IPS-18a (cell line): ENCODE data around the gene ELP6.
"Not testable (repeated sequence)": the region's sequence is repeated elsewhere in the genome, so short reads cannot be mapped to it uniquely, and the experiment has no call there.

ENCODE experiments used
- H3K27ac ChIP-seq: one replicate; pipeline ENCODE4 v1.5.1; 2013; ENCODE audit warnings: low read length
- H3K27me3 ChIP-seq: one replicate; pipeline ENCODE4 v1.6.1; 2013; ENCODE audit warnings: mild to moderate bottlenecking, low read length; ENCODE audit not compliant: control insufficient read depth, insufficient read depth
- H3K36me3 ChIP-seq: one replicate; pipeline ENCODE4 v1.6.1; 2013; ENCODE audit warnings: low read depth, low read length; ENCODE audit not compliant: control insufficient read depth
- H3K4me1 ChIP-seq: one replicate; pipeline ENCODE4 v1.6.1; 2013; ENCODE audit warnings: low read depth, low read length; ENCODE audit not compliant: control insufficient read depth
- H3K4me3 ChIP-seq: one replicate; pipeline ENCODE4 v1.5.1; 2013; ENCODE audit warnings: low read length
- H3K9ac ChIP-seq: one replicate; pipeline ENCODE4 v1.6.1; 2013; ENCODE audit warnings: mild to moderate bottlenecking, low read length, moderate library complexity
- H3K9me3 ChIP-seq: one replicate; pipeline ENCODE4 v1.6.1; 2013; ENCODE audit warnings: low read depth, low read length; ENCODE audit not compliant: control insufficient read depth

Gene ELP6

DNA sequence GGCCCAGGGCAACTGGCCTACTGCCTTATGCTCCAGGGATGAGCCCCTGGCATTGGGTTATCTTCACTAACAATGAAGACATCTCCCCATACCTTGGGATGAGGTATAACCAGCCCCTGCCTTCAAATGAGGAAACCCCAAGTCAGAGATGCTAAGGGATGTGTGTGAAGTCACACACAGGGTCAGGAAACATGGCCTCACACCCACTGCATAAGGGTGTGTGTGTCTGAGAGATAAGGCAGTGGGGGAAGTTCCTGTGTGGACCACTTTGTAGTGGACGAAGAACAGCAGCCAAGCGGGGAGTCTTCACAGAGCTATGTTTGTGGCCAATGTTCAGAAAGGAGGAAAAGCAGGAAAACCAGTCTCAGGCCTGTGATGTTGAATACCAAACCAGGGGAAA lies 10.5 kb downstream of the ELP6 start:
- H3K9me3 ChIP-seq = no peaks in the 10 kb centered on the region
- peaks cover 51% of the 10 kb centered on the region for H3K36me3 ChIP-seq
- no peak overlapping the region for H3K9ac ChIP-seq
- no peaks in the 10 kb centered on the region for H3K27me3 ChIP-seq
- no peak overlapping the region for H3K27ac ChIP-seq
- H3K4me1 ChIP-seq = no peaks in the 10 kb centered on the region
- H3K4me3 ChIP-seq = no peak overlapping the region

DNA sequence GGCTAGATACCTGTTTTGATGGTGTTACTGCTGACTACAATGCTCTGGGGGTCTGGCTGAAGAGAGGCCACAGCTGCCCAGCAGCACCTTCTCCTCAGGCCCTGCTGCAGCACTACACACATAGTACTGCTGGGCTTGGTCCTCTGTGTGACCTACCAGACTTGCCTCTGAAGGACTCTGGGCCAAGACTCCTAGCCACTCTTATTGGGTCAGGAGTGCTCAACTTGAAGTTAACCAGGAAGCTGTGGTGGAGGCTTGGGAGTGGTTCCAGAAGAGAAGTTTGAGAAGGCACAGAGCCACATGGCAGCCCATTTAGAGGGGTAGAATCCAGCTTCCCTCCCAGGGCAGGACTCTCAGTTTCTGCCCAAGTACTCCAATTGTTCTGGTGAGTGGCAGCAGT lies 16.6 kb downstream of the ELP6 start:
- Histone ChIP-seq H3K4me1 (no peaks in the 10 kb centered on the region), H3K27ac (no peak overlapping the region), H3K4me3 (no peak overlapping the region), H3K9ac (no peak overlapping the region), H3K9me3 (no peaks in the 10 kb centered on the region), H3K27me3 (no peaks in the 10 kb centered on the region), H3K36me3 (peaks cover 56% of the 10 kb centered on the region)

DNA sequence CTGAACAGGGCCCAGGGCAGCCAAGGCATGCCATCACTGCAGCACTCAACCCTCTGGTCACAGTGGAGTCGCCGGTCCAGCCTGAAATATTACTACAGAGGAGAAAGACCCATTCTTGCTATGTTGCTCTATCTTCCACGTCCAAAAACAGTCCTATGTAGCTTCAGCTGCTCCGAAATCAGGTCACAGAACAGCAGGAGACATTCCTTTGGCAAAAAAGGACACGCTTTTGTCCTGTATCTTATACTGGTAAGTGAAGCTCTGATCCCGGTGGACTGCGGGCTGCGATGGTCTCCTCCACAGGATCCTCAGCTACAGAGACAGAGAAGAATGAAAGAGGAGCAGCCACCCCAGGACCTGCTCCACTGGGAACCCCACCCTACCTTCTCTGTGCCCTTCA lies 17.6 kb downstream of the ELP6 start:
- Histone ChIP-seq H3K36me3 (peaks cover 46% of the 10 kb centered on the region), H3K27ac (no peak overlapping the region), H3K9ac (no peak overlapping the region), H3K9me3 (no peaks in the 10 kb centered on the region), H3K27me3 (no peaks in the 10 kb centered on the region), H3K4me1 (no peaks in the 10 kb centered on the region), H3K4me3 (no peak overlapping the region)

DNA sequence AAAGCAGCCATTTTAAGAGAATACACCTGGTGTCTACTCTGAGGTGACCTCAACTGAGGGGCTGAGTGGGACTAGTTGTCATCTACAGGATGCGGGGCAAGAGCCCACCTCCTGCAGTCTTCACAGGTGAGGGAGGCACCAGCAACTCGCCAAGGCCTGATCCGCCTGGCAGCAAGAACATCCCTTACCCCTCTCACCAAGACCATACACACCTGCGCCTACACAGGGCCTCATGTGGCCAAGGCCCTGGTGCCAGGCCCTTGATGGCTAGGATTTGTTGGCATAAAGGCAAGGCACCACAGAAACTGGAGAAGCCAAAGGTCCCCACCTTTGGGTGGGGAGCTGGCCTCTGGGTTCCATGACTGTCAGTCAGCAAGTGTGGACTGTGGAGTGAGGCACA lies 18.4 kb downstream of the ELP6 start:
- no peak overlapping the region for H3K4me3 ChIP-seq
- no peak overlapping the region for H3K9ac ChIP-seq
- no peaks in the 10 kb centered on the region for H3K4me1 ChIP-seq
- no peaks in the 10 kb centered on the region for H3K9me3 ChIP-seq
- H3K36me3 ChIP-seq = peaks cover 39% of the 10 kb centered on the region
- no peaks in the 10 kb centered on the region for H3K27me3 ChIP-seq
- H3K27ac ChIP-seq = no peak overlapping the region

DNA sequence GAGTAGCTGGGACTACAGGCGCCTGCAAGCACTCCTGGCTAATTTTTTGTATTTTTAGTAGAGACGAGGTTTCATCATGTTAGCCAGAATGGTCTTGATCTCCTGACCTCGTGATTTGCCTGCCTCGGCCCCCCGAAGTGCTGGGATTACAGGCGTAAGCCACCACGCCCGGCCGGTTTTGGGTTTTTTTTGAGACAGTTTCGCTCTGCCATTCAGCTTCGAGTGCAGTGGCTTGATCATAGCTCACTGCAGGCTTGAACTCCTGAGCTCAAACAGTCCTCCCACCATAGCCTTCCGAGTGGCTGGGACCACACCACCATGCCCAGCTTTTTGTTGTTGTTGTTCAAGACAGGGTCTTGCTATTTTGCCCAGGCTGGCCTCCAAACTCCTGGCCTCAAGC lies 21.7 kb downstream of the ELP6 start:
- H3K9ac ChIP-seq = no peak overlapping the region
- no peak overlapping the region for H3K27ac ChIP-seq
- peaks cover 14% of the 10 kb centered on the region for H3K36me3 ChIP-seq
- H3K27me3 ChIP-seq = no peaks in the 10 kb centered on the region
- no peaks in the 10 kb centered on the region for H3K9me3 ChIP-seq
- H3K4me1 ChIP-seq = no peaks in the 10 kb centered on the region
- H3K4me3 ChIP-seq = no peak overlapping the region

DNA sequence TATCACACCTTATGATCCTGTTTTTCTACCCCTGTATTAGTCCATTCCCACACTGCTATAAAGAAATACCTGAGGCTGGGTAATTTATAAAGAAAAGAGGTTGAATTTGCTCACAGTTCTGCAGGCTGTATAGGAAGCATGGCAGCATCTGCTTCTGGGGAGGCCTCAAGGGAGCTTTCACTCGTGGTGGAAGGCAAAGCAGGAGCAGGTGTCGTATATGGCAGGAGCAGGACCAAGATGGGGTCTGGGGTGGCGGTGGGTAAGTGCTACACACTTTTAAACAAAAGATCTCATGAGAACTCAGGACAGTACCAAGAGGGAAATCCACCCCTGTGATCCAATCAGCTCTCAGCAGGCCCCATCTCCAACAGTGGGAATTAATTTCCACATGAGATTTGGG lies 22.3 kb downstream of the ELP6 start:
- Histone ChIP-seq H3K27ac (no peak overlapping the region), H3K4me1 (no peaks in the 10 kb centered on the region), H3K9ac (no peak overlapping the region), H3K9me3 (no peaks in the 10 kb centered on the region), H3K36me3 (peaks cover 11% of the 10 kb centered on the region), H3K4me3 (no peak overlapping the region), H3K27me3 (no peaks in the 10 kb centered on the region)

DNA sequence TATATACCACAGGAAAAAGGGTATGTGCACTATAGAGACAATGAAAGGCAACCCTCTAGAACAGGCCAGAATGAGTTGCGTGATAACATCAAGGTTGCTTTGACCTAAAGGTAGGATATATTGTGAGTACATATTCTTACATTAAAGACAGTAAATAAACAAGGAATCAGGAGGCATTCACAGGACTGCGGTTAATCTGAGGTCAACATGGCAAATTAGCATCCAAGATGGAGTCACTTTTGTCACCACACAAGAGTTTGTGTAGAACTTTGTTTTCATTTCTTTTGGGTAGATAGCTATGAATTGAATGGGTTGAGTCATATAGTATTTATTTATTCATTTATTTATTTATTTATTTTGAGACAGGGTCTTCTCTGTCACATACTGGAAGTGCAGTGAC lies 26.2 kb downstream of the ELP6 start:
- no peaks in the 10 kb centered on the region for H3K36me3 ChIP-seq
- no peak overlapping the region for H3K4me3 ChIP-seq
- no peaks in the 10 kb centered on the region for H3K27me3 ChIP-seq
- H3K9ac ChIP-seq = no peak overlapping the region
- no peak overlapping the region for H3K27ac ChIP-seq
- no peaks in the 10 kb centered on the region for H3K9me3 ChIP-seq
- peaks cover 3% of the 10 kb centered on the region for H3K4me1 ChIP-seq

DNA sequence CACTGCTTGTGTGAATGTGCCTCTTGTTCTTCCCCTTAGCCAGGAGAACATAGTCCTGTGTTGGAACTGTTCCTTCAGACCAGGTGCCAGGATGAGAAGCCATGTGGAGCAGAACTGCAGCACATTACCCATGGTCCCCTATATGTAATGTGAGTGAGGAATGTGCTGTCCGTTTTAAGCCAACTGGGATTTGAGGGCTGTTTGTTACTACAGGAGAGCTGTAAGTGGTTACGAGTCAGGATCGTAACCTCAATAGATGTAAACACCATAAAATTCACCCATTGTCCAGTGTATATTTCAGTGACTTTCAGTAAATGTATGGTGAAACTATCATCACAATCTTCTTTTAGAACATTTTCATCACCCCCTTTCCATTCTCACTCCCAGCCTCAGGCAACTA lies 27.7 kb downstream of the ELP6 start:
- H3K27ac ChIP-seq = no peak overlapping the region
- H3K36me3 ChIP-seq = no peaks in the 10 kb centered on the region
- H3K27me3 ChIP-seq = no peaks in the 10 kb centered on the region
- peaks cover 11% of the 10 kb centered on the region for H3K4me1 ChIP-seq
- no peak overlapping the region for H3K9ac ChIP-seq
- H3K9me3 ChIP-seq = no peaks in the 10 kb centered on the region
- H3K4me3 ChIP-seq = no peak overlapping the region

DNA sequence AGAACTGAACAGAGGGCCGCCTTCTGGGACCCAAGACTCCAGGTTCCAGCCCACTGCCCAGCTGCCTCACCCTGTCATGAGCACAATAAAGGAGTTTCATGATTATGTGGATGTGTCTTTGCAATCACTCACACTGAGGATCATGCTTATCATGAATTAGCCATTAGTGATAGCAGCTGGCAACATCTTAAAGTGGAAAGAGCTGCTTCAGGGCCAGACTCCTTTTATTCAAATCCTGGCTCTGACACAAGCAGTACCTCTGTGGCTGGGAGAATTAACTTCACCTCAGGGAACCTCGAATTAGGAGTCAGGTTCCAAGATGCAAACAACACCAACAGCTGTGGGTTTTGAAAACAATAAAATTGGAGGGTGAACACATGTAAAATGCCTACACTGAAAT lies 31.1 kb downstream of the ELP6 start:
- H3K9ac ChIP-seq = peak overlapping the region; percentile 58
- no peaks in the 10 kb centered on the region for H3K9me3 ChIP-seq
- no peaks in the 10 kb centered on the region for H3K27me3 ChIP-seq
- H3K4me1 ChIP-seq = peaks cover 15% of the 10 kb centered on the region
- H3K4me3 ChIP-seq = peak overlapping the region; percentile 39
- peak overlapping the region; percentile 81 for H3K27ac ChIP-seq
- no peaks in the 10 kb centered on the region for H3K36me3 ChIP-seq

DNA sequence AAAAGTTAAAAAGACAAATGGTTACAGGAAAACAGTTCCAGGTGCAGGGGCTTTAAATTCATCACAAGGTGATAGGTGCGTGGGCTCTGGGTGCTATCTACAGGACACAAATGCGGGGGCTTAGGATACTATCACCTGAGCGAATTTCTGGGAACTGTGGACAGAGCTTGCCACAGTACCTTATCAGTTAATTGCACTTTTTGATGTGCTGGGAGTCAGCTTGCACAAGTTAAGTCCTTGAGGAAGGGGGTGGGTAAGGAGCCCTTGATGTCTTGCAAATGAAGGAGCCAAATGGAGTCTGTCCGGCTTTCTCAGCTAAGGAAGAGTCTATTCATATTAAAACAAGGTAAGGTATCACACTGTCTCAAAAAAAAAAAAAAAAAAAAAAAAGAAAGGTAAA lies 31.7 kb downstream of the ELP6 start:
- not testable (repeated sequence) for H3K27me3 ChIP-seq, H3K9me3 ChIP-seq, H3K36me3 ChIP-seq
- H3K4me3 ChIP-seq = peak overlapping the region; percentile 39
- H3K27ac ChIP-seq = peak overlapping the region; percentile 80
- peak overlapping the region; percentile 58 for H3K9ac ChIP-seq
- peaks cover 15% of the 10 kb centered on the region for H3K4me1 ChIP-seq

DNA sequence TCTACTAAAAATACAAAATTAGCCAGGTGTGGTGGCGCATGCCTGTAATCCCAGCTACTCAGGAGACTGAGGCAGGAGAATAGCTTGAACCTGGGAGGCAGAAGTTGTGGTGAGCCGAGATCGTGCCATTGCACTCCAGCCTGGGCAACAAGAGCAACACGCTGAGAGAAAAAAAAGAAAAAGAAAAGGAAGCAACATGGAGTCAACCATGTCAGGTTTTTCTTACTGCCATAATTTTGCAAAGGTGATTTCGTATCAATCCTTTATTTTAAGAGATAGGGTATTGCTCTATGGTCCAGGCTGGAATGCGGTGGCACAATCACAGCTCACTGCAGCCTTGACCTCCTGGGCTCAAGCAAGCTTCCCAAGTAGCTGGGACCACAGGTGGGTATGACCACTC lies 33.2 kb downstream of the ELP6 start:
- not testable (repeated sequence) for H3K27me3 ChIP-seq, H3K27ac ChIP-seq, H3K9me3 ChIP-seq, H3K4me3 ChIP-seq, H3K36me3 ChIP-seq, H3K9ac ChIP-seq
- peaks cover 15% of the 10 kb centered on the region for H3K4me1 ChIP-seq

DNA sequence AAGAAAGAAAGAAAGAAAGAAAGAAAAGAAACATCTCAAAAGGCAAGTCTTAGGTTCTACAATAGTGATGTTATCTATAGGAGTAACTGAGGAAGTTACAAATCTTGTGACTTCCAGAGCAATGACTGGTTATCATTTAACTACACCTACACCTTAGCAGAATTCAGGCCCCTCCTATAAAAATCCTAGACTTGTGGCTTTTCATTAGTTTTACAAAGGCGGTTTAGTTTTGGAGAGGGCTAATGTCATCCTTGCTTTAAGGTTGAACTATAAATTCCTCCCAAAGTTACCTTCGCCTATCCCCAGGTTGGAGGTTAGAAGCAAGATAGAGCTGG lies 33.7 kb downstream of the ELP6 start:
- no peaks in the 10 kb centered on the region for H3K27me3 ChIP-seq
- H3K9ac ChIP-seq = no peak overlapping the region
- peaks cover 15% of the 10 kb centered on the region for H3K4me1 ChIP-seq
- no peak overlapping the region for H3K27ac ChIP-seq
- no peak overlapping the region for H3K4me3 ChIP-seq
- H3K36me3 ChIP-seq = no peaks in the 10 kb centered on the region
- H3K9me3 ChIP-seq = no peaks in the 10 kb centered on the region

DNA sequence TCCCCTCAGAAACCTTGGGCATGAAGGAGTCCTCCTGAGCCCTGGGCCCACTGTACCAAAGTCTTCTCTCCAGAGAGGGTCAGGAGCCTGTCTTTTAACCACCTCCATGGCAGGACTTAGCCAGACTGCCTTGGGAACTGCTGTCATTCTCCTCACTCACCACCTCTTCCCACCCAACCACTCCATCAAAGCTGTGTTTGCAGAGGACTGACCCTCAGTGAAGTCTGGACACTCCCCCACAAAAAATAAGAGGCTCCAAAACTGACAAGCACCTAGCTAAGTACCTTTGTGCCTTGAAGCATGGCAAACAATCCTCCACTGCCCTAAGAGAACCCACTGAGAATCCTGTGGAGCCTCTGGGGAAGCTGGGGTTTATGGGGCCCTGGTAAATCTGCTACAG lies 35.5 kb downstream of the ELP6 start:
- H3K9ac ChIP-seq = no peak overlapping the region
- H3K36me3 ChIP-seq = no peaks in the 10 kb centered on the region
- no peaks in the 10 kb centered on the region for H3K27me3 ChIP-seq
- no peaks in the 10 kb centered on the region for H3K9me3 ChIP-seq
- H3K27ac ChIP-seq = no peak overlapping the region
- H3K4me1 ChIP-seq = peaks cover 22% of the 10 kb centered on the region
- no peak overlapping the region for H3K4me3 ChIP-seq
